ENCODE results near the gene TRIM68. TPM values are rescaled to one million over a fixed set of nuclear protein-coding genes. Genes with fewer than 3 reads are reported as not detected.
A peak's percentile ranks its signal among the peaks of the same experiment; 100 is the strongest.

Gene TRIM68
- 10 to 100 TPM in 1 of 3 donors, 1 to 10 TPM in 2; 4.2 to 12.4 (median 5.1) TPM for polyA plus RNA-seq

GRCh38 chr11:4607781-4608666 lies at the start of gene TRIM68:
TSS of gene TRIM68 (minus strand) at chr11:4608231. CDS start at chr11:4605504, 2,727 bp downstream.
- 4 to 5% (median 4%) methylated on average over 41 to 43 of the region's 43 CpGs for WGBS, 3 donors
- H3K27ac ChIP-seq (ENCODE audit: low read depth, low read length), result peak within 1 kb of the TSS; percentile 61

- no peak overlapping the region for H3K27ac ChIP-seq (ENCODE audit: low read depth, low read length)
- 67 to 88% (median 87%) methylated on average over 2 of the region's 2 CpGs for WGBS, 3 donors
These were observed 46.8 kb upstream of the TRIM68 start for GRCh38 chr11:4654635-4655369.

- no peak overlapping the region for H3K27ac ChIP-seq (ENCODE audit: low read depth, low read length)
- WGBS, 3 donors, result 56 to 70% (median 68%) methylated on average over 4 of the region's 4 CpGs
These were observed 39.7 kb upstream of the TRIM68 start for GRCh38 chr11:4647766-4648165.

- H3K27ac ChIP-seq (ENCODE audit: low read depth, low read length), result no peak overlapping the region
- 72 to 78% (median 76%) methylated on average over 2 of the region's 2 CpGs for WGBS, 3 donors
These were observed 37.9 kb upstream of the TRIM68 start for GRCh38 chr11:4645974-4646373.

GRCh38 chr11:4644233-4644632 lies 36.2 kb upstream of the TRIM68 start:
- H3K27ac ChIP-seq (ENCODE audit: low read depth, low read length), result no peak overlapping the region
- 57 to 73% (median 68%) methylated on average over 4 of the region's 4 CpGs for WGBS, 3 donors

GRCh38 chr11:4643682-4644081 lies 35.7 kb upstream of the TRIM68 start, which contains the start of gene OR51E1:
TSS of gene OR51E1 (plus strand) at chr11:4643982. CDS start at chr11:4652527, 8,545 bp downstream.
- no peak within 1 kb of the TSS for H3K27ac ChIP-seq (ENCODE audit: low read depth, low read length)
- 73 to 76% (median 75%) methylated on average over 3 of the region's 3 CpGs for whole genome bisulfite sequencing, 3 donors

GRCh38 chr11:4643076-4643475 lies 35.0 kb upstream of the TRIM68 start:
- 35 to 39% (median 39%) methylated on average over 5 of the region's 5 CpGs for WGBS, 3 donors
- no peak overlapping the region for H3K27ac ChIP-seq (ENCODE audit: low read depth, low read length)

GRCh38 chr11:4642043-4642442 lies 34.0 kb upstream of the TRIM68 start:
- H3K27ac ChIP-seq (ENCODE audit: low read depth, low read length), result no peak overlapping the region
- WGBS, 3 donors, result 63 to 80% (median 65%) methylated on average over 7 of the region's 7 CpGs

GRCh38 chr11:4641501-4641900 lies 33.5 kb upstream of the TRIM68 start:
- H3K27ac ChIP-seq (ENCODE audit: low read depth, low read length), result no peak overlapping the region
- 80 to 88% (median 84%) methylated on average over 7 of the region's 7 CpGs for WGBS, 3 donors

GRCh38 chr11:4639931-4640330 lies 31.9 kb upstream of the TRIM68 start:
- no peak overlapping the region for H3K27ac ChIP-seq (ENCODE audit: low read depth, low read length)
- 83 to 95% (median 89%) methylated on average over 6 of the region's 6 CpGs for WGBS, 3 donors

GRCh38 chr11:4637662-4638047 lies 29.6 kb upstream of the TRIM68 start:
- H3K27ac ChIP-seq (ENCODE audit: low read depth, low read length), result no peak overlapping the region
- 74 to 86% (median 80%) methylated on average over 3 of the region's 3 CpGs for WGBS, 3 donors

GRCh38 chr11:4636962-4637661 lies 29.1 kb upstream of the TRIM68 start, which contains the start of gene OR51D1:
TSS of gene OR51D1 (plus strand) at chr11:4637477. CDS start at chr11:4639791, 2,314 bp downstream.
- 28 to 33% (median 32%) methylated on average over 21 of the region's 21 CpGs for WGBS, 3 donors
- no peak within 1 kb of the TSS for H3K27ac ChIP-seq (ENCODE audit: low read depth, low read length)

- no peak overlapping the region for H3K27ac ChIP-seq (ENCODE audit: low read depth, low read length)
- WGBS, 3 donors, result 63 to 71% (median 65%) methylated on average over 2 of the region's 2 CpGs
These were observed 28.1 kb upstream of the TRIM68 start for GRCh38 chr11:4636136-4636535.

GRCh38 chr11:4626207-4627099 lies 18.4 kb upstream of the TRIM68 start:
- WGBS, 3 donors, result 40 to 48% (median 43%) methylated on average over 15 of the region's 15 CpGs
- H3K27ac ChIP-seq (ENCODE audit: low read depth, low read length), result no peak overlapping the region

- WGBS, 3 donors, result 72 to 80% (median 74%) methylated on average over 9 of the region's 9 CpGs
- H3K27ac ChIP-seq (ENCODE audit: low read depth, low read length), result no peak overlapping the region
These were observed 11.5 kb upstream of the TRIM68 start for GRCh38 chr11:4619514-4619913.

GRCh38 chr11:4615856-4616444 lies 7.9 kb upstream of the TRIM68 start:
- H3K27ac ChIP-seq (ENCODE audit: low read depth, low read length), result no peak overlapping the region

- no peak overlapping the region for H3K27ac ChIP-seq (ENCODE audit: low read depth, low read length)
- WGBS, 3 donors, result 90 to 97% (median 92%) methylated on average over 2 of the region's 2 CpGs
These were observed 4.0 kb upstream of the TRIM68 start for GRCh38 chr11:4611986-4612385.

Measured in adipose tissue (tissue), 3 donors.